Superior temporal gyrus (tissue), 1 donor: ENCODE results near the gene ZSCAN4.

Experiments
- DNase-seq: peaks from one replicate; pipeline ENCODE4 v3.0.0-alpha.2; 2016; ENCODE audit errors: extremely low spot score

Gene ZSCAN4, protein sequence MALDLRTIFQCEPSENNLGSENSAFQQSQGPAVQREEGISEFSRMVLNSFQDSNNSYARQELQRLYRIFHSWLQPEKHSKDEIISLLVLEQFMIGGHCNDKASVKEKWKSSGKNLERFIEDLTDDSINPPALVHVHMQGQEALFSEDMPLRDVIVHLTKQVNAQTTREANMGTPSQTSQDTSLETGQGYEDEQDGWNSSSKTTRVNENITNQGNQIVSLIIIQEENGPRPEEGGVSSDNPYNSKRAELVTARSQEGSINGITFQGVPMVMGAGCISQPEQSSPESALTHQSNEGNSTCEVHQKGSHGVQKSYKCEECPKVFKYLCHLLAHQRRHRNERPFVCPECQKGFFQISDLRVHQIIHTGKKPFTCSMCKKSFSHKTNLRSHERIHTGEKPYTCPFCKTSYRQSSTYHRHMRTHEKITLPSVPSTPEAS

GRCh38 chr19:57668635-57669034, at the start of gene ZSCAN4:
TSS of gene ZSCAN4 (plus strand) at chr19:57668935. CDS start at chr19:57676146, 7,211 bp downstream.
- DNase-seq, result no peak

- DNase-seq, result no peak
Observed at GRCh38 chr19:57620673-57621348, 47.9 kb upstream of the ZSCAN4 start.

- no peak for DNase-seq
Observed at GRCh38 chr19:57623091-57623490, 45.6 kb upstream of the ZSCAN4 start.

- DNase-seq, result peak; percentile 99
Observed at GRCh38 chr19:57632987-57633831, 35.5 kb upstream of the ZSCAN4 start, which contains the start of gene ZNF211. TSS of gene ZNF211 (plus strand) at chr19:57633168. CDS start at chr19:57633347, 179 bp downstream.

DNA sequence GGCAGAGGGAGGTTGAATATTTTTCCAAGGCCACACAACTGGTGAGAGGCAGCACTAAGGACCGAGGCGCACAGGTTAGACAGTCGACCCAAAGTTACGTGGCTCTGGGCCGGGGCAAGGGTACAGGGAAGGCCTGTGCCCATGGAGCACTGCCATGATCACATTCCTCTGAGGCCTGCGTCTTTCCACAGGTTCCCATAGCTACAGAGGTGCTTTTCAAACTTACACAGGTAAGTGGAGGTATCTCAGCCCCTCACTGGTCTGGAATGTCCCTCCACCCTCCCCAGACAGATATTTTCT, 35.0 kb upstream of the ZSCAN4 start:
- DNase-seq, result no peak

- no peak for DNase-seq
Observed at GRCh38 chr19:57637379-57637778, 31.4 kb upstream of the ZSCAN4 start.

GRCh38 chr19:57641715-57642234, 27.0 kb upstream of the ZSCAN4 start:
- DNase-seq, result no peak

DNA sequence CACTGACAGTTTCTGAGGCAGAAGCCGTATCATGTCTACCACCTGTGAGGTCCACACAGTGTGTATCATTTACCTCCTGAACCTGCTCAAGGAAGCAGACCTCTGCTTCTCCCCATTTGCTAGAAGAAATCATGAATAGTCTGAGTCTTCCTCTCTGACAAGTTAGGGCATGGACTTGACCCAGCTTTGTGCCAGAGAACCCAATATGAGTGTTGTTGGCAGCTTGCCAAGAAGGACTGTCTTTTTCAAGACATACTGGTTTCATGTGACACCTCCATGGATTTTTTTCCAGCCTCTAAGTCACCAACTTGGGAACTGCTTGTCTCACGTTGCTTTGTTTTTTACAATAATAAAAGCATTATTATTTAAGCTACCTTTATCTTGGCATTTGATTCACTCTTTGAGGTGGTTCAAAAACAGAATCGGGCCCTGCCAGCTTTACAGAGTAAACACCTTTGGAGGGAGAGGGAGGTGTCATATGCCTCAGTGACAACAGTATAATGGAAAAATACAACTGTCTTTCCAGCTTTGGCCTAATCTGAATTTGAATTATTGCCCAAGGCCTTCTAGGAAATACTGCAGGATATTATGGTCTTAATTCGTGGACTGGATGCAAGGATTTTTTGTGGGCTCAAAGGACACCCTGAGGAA, 26.2 kb upstream of the ZSCAN4 start:
- DNase-seq, result no peak

- DNase-seq, result no peak
Observed at GRCh38 chr19:57643734-57644133, 25.0 kb upstream of the ZSCAN4 start.

GRCh38 chr19:57648331-57649003, 20.3 kb upstream of the ZSCAN4 start:
- no peak for DNase-seq

DNA sequence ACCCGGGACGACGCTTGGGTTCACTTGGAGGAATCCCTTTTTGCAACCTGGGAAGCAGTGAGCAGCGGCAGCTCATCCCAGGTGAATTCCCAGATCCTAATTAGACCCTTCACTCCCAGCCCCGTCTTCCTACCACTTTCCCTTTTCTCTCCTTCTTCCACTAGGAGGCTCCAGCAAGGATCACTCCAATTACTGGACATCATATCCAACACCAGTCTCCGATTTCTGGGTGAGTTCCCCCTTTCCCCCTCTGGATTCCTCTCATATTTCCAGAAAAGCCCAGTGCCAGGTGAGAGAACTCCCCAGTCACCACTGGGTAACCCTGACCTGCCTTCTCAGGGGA, 17.1 kb upstream of the ZSCAN4 start:
- DNase-seq, result no peak

- no peak for DNase-seq
Observed at GRCh38 chr19:57653689-57654088, 15.0 kb upstream of the ZSCAN4 start.

- DNase-seq, result no peak
Observed at GRCh38 chr19:57655443-57655842, 13.3 kb upstream of the ZSCAN4 start.

DNA sequence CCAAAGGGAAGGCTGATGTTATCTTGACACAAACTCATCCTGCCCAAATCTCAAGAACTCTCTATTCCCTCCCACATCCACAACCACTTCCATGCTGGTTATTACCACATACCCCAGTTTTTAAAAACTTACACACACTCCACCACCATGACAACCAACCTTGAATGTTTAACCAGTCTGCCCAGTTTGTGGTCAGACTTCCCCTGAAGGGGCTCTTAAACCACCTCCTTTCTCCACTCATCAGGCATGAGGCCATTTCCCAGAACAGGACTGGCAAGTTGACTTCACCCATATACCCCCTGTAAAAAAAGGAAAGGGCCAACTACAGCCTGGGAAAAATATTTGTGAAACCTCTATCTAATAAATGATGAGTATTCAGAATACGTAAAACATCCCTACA, 12.4 kb upstream of the ZSCAN4 start:
- no peak for DNase-seq

DNA sequence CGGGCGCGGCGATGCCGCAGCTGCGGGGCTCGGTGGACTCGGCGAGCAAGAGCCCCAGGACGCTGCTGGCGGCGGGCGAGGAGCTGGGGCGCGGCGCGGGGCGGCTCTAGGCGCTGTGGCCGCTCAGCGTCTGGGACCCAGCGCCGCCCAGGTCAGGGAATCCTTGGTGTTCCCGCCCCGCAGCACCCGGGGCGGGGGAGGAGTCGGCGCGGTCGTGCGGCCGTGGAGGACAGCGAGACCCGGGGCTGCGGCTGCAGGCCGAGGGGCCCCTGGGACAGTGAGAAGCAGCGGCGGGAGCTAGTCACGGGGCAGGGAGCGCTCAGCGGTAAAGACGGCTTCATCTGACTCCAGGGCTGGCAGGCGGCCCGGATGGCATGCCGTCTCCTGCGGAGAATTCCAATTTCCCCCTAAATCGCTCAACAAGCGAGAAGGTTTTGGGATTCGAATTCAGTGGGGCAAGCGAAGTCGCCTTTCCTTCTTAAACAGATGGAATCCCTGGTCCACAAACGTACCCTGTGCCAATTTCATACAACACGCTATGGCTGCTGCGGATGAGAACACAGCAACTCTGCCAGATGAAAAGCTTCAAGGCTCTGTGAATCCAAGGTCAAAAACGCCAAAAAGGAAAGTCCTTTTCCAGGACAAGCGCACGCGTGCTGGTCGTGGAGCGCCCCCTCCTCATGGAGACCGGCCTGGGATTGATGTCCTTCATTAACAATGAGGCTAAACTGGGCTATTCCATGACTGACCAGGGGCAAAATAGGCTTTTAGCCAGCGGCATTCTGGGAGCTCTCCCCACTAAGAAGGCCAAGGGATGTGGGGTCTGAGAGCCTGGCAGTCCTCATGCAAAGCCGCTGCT, 4.2 kb upstream of the ZSCAN4 start:
- peak; percentile 22 for DNase-seq

DNA sequence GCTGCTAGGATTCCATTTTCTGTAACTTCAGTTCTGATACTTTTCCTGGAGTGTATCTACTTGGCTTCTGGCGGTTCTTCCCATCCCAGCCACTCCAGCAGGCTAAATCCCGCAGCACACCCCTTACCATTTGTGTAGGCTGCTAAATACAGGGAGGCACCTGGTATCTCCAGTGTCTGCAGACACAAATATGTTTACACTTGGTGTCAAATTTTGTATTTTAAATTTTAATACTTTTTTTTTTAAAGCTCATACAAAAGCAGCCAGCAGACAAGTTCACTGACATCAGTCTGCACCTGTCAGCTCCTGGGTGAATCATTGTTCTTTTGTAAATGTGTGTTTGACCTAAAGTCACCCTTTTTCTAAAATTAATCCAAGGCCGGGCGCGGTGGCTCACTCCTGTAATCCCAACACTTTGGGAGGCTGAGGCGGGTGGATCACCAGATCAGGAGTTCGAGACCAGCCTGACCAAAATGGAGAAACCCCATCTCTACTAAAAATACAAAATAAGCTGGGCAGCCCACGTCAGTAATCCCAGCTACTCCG, 3.4 kb upstream of the ZSCAN4 start:
- DNase-seq, result no peak

DNA sequence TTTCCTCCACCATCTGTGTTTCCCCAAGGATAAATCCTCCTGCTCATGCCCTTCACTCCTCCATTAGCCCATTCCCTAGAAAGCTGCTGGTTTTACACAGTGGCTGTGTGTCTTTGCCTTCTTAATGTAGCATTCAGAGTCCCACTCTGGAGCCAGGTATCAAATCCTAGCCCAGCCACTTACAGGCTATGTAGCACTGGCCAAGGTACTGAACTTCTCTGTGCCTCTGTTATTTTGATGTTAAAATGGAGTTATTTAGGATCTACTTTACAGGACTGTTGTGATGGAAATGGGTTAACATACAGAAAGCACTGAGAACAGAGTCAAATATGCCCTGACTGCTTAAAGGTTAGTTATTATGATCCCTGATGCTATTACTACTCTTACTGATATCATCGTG, 1.5 kb upstream of the ZSCAN4 start:
- DNase-seq, result no peak

- DNase-seq, result no peak
Observed at GRCh38 chr19:57671124-57671895, 2.6 kb downstream of the ZSCAN4 start.

- DNase-seq, result no peak
Observed at GRCh38 chr19:57672466-57672865, 3.7 kb downstream of the ZSCAN4 start.
